GM18951 (cell line): ENCODE results near the gene MKLN1.
"Not testable (repeated sequence)": the region's sequence is repeated elsewhere in the genome, so short reads cannot be mapped to it uniquely, and the experiment has no call there.

Source experiments
- POLR2A ChIP-seq: IDR thresholded peaks from 4 replicates; pipeline ENCODE4 v1.6.1; 2011; ENCODE audit warnings: mild to moderate bottlenecking; ENCODE audit not compliant: insufficient read length, insufficient read depth; ENCODE audit errors: extremely low read depth
- in situ Hi-C: fragments of 300-500 bp; cut with MboI; formaldehyde crosslinking; loops from one replicate; pipeline ENCODE4 v1.12.0; 2022; ENCODE audit warnings: low sequenced_read_pairs, mixed read lengths, inconsistent platforms; ENCODE audit not compliant: unreplicated experiment

The MKLN1 gene

DNA sequence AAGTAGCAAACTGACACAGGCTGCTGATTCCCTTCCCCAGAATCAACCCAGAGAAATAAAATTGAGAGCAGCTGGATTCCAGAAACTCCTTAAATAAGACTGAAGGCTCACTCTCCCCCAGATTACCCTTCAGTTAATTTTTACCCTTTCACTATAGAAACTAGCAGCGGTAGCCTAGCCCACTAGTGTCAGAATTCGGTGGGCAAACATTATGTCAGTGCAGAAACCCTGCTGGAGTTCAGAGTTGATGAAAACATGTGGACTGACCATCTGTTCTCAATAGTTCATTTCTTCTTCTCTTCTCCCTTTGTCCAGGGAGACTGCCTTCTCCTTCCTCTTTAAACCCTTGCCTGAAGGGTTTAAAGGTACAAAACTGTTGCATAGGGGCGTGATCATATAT lies 128.7 kb downstream of the MKLN1 start:
- TF ChIP-seq POLR2A = no peak
- in situ Hi-C loops = no loop called here

DNA sequence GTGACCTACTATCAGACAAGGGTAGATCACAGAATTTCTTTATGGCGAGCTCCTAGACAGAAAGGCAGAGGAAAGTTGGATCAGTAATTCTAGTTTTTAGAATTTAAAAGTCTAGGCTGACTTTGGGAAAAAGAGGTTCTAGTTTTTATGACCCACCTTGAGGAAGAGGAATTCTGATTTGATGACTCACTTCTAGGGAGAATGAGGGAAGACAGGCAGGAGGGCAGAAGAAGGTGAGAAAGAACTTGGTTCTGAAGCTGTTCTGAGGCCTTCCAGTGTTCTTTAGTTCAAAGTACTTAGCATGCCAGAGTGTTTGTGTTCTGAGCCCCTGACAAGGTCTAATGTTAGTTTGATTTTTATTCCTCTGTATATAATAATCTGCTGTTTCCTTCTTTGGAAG lies 131.6 kb downstream of the MKLN1 start:
- in situ Hi-C loops = no loop called here
- no peak for TF ChIP-seq POLR2A

DNA sequence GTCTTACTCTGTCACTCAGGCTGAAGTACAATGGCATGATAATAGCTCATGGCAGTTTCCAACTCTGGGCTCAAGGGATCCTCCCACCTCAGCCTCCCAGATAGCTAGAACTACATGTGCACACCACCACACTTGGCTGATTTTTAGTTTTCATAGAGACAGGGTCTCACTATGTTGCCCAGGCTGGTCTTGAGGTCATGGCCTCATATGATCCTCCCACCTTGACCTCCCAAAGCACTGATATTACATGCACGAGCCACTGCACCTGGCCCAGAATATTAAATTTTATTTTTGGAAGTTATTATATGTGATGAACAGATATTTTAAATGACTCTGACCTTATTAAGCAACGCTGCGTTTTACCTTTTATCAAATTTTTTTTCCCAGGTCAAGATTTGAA lies 134.4 kb downstream of the MKLN1 start:
- in situ Hi-C loops = no loop called here
- no peak for TF ChIP-seq POLR2A

DNA sequence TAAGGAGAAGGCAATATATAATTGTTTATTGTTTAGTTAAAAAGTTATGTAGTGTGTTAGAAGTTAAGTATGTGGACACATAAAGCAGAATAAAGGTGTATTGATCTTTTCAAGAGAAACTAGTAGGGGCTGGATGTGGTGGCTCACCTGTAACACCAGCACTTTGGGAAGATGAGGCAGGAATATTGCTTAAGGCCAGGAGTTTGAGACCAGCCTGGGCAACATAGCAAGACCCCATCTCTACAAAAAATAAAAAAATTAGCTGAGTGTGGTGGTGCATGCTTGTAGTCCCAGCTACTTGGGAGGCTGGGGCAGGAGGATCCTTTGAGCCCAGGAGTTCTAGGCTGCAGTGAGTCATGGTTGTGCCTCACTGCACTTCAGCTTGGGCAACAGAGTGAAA lies 135.0 kb downstream of the MKLN1 start:
- in situ Hi-C loops = not testable (repeated sequence)

DNA sequence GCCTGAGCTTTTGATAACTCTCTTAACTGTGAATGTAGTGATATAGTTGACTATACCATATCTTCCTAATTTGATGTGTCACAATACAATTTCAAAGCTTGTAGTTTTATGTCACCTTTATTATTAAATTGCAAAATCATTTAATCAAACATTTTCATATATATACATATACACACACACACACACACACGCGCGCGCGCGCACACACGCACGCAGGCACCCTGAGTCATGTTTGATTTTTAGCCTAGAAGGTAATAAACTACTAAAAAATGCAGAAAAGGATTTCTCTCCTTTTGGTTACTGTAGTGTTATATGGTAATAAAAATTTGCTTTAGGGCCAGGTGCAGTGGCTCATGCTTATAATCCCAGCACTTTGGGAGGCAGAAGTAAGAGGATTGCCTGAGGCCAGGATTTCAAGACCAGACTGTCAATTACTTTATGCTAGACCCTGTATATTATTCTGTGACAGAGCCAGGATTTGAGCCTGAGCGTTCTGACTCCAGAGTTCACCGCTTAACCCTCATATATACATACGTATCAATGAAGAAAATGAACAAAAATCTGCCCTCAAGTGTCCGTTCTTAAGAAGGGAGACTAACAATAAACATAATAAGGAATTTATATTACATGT lies 139.2 kb downstream of the MKLN1 start:
- no peak for TF ChIP-seq POLR2A
- in situ Hi-C loops = no loop called here

DNA sequence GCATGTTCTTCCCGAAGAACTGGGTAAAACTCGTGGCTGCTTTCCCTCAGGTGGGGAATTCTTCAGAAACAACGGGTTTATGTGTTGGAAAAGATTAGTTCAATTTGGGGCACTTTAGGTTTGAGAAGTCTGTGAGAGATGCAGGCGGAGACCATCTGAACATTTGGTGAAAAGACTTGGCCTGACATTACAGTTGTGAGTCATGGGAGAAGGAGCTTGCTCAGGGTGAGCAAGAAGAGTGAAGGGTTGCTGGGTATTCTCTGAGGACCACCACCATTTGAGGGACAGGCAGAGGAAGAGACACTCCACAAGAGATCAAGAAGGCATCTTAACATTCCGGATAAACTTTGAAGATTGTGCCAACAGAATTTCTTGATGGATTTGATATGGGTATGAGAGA lies 140.1 kb downstream of the MKLN1 start:
- TF ChIP-seq POLR2A = no peak
- in situ Hi-C loops = no loop called here

DNA sequence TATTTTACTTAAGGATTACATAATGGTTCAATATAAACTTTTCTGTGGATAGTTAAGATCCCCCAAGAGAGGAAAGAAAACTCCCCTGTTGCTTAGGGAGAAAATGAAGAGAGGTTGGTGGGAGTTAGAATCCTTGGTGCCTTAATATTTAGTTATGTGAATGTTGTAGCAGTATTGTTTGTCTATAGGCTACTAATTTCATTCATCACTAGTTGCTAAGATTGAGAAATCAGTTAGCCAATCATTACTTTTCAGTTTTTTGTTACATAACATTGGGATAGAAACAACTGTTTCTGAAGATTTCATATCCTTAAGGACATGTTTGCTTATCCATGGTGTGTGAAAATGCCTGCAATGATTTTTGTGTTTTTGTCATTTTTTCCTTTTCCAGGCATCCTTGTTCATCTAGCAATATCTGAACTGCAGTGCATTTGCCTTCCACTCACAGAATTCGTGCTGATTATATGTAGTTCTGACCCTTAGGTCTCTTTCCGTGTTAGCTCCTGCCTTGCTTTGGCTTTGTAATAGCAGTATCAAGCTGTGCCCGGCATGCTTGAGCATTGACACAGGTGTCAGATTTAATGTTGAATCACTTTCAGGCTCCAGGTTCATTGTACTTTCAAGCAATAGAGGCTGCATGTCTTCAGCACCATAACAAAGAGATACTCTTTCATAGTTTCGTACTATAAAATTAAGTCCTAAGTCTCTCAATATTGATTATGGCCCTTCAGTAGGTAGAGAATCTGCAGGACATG lies 143.8 kb downstream of the MKLN1 start:
- TF ChIP-seq POLR2A = no peak

DNA sequence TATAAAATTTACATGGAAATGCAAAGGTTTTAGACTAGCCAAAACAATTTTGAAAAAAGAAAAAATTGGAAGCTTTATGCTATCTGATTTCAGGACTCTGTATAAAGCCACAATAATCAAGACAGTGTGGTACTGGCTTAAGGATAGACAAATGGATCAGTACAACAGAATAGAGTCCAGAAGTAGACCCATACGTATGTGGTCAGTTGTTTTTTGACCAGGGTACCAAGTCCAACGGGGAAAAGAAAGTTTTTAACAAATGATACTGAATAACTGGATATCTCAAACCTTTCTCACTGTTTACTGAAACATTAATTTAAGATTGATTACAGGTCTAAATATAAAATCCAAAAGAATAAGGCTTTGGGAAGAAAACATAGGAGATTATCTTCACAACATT lies 149.1 kb downstream of the MKLN1 start:
- in situ Hi-C loops = no loop called here
- no peak for TF ChIP-seq POLR2A

More for the DNA sequence above, 143.8 kb downstream of the MKLN1 start:
- in situ Hi-C loops = no loop called here

DNA sequence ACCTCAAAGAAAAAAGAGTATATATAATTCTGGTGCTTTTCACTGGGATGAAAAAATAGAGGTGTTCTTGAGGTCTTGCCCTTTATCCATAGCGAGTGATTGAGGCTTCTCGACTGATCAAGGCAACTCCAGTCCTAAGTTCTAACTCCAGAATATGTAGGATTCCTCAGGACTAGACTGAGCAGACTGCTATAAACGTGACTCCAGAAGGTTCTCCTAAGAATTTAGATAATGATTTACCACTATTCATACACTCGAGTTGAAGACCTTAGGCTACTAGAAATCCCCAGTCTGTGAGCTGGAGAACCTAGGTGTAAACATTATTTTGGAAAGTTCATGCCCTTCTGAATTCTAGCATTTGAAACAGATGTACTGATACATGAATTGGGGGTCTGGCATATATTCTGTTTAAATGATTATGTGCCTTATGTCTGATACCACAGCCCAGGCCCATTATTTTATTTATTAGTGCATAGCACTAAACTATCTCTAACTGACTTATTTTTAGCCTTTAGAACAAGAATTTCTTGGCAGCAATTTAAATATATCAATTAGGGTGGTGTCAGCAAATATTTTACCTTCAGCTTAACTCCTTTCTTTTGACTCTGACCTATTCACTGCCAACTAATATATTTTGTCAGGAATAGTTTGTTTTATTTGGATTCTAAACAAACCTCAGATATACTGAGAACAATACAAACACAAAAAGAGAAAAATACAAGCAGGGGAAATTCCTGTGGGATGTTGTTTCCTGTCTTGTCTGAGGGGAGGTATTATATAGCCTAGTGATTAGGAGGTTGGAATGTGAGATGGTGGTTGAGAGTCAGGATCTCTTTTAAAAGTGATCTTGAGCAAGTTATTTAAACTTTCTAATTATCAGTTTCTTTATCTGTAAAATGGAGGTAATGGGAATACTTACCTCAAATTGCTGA lies 153.0 kb downstream of the MKLN1 start:
- TF ChIP-seq POLR2A = no peak
- in situ Hi-C loops = no loop called here

DNA sequence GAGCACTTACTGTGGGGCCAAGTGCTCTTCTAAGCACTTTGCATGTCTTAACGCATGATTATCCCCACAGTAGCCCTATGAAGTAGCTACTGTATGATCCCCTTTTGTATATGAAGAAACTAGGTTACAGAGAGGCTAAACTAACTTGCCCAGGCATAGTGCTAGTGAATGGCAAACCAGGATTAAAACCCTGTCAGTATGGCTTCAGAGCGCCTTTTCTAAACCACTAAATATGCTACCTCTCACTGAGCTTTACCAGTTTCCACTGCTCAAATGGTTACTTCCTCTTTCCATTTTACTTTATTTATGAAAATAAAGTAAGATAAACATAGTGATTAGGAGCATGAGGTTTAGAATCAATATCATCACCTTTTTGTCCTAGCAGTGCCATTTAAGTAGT lies 155.1 kb downstream of the MKLN1 start:
- in situ Hi-C loops = no loop called here
- TF ChIP-seq POLR2A = no peak

DNA sequence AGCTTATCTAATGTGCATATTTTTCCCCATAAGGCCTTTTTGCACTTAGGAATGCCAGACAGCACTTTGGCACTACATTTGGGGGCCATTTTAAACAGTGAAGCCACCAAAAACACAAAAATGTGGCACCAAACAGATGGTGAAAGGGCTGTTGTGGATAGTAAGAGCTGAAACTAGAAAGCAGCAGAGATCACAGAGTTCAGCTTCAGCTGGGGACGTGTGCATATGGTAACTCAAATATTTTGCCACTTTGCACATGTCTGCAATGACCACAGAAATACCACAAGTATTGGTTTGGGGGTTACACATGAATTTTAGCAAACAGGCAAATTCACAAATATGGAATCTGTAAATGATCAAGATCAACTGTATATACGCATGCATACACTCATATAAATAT lies 155.9 kb downstream of the MKLN1 start:
- in situ Hi-C loops = no loop called here
- TF ChIP-seq POLR2A = no peak

DNA sequence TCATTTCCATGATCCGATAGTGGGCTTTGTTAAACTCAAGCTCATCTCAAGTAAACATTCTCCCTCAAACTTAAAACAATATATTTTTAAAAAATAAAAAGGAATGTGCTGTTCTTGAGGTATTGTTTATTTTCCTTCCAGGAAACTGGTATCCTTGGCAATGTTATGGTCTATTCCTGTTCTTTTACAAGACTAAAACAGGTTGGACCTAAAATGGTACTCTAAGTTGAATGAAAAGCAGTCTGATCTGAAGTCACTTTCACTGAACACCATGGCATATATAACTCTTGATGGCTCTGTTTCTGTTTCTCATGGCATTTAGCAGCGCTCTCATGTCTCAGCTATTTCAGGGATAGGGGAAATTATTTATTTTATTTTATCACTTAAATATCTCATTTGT lies 158.7 kb downstream of the MKLN1 start:
- in situ Hi-C loops = no loop called here

DNA sequence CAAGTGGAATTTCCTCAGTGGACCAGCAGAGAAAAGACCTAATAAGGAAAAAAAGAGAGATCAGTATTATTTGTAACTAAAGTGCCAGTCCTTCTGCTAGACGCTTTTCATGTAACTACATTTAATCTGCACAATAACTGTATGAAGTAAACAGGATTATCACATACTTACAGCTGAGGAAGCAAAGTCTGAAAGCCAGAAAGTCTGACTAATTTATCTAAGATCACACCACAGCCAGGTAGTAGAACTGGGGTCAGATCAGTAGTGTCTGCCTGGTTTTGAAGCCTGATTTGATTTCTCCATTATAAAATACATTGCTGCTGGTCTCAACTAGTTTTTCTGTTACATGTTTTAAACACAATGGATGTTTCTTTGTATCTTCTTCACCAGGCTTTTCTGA lies 159.5 kb downstream of the MKLN1 start:
- no peak for TF ChIP-seq POLR2A
- in situ Hi-C loops = no loop called here

More for the DNA sequence above, 158.7 kb downstream of the MKLN1 start:
- TF ChIP-seq POLR2A = no peak

DNA sequence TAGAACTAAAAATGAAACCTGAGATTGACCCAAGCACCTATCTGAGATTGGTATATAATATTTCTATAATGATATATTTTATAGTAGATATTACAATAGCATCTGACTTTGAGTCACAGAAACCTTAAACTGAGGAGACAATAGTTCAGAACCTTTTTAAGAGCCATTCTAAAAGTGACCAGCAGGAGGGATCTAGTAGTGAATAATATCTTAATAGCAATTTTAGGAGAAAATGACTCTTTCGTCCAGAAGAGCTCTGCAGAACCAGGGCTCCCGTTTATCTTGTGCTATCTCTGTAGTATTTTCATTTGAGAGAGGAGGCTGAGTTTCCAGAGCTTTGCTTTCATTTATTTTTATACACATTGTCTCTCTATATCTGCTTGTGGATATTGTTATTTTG lies 160.7 kb downstream of the MKLN1 start:
- TF ChIP-seq POLR2A = no peak
- in situ Hi-C loops = no loop called here

DNA sequence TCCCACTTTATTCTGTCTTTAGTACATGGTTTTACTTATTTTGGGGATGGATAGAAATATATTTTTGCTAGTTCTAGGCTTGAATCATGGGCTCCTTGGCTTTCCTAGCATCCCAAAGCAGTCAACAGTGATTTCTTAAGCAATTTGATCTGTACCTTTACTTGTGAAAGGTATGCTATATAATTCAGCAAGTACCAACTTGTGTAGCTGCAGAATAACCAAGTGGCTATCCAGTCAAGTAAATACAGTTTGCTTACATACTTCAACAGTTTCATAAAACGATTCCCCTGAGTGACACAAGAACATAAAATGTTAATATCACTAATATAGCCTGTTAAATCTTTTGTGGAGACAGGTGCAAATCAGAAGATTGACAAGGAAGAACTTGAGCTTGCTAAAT lies 161.5 kb downstream of the MKLN1 start:
- TF ChIP-seq POLR2A = no peak
- in situ Hi-C loops = no loop called here
